ENCODE data around the gene HBA2. TPM values are rescaled to one million over a fixed set of nuclear protein-coding genes. Genes with fewer than 3 reads are reported as not detected.
A peak's percentile ranks its signal among the peaks of the same experiment; 100 is the strongest.

HBA2 gene
- total RNA-seq, 1 donor from 2014 or later = 697 TPM

- H3K9me3 ChIP-seq = no peaks in the 10 kb centered on the region
- intact Hi-C loops (cut with DNase I) = no loop called here
- no peak for DNase-seq (ENCODE audit: extremely low spot score in 2 of 2)
- no peak overlapping the region for H3K4me3 ChIP-seq
- TF ChIP-seq CTCF (IDR thresholded peaks at IDR 0.05) (no peak), POLR2A (IDR thresholded peaks at IDR 0.05) (no peak), POLR2AphosphoS5 (IDR thresholded peaks at IDR 0.05; ENCODE audit: insufficient read depth in 1 of 2, low read depth in 1 of 2) (no peak)
- peaks cover 12% of the 10 kb centered on the region for H3K27me3 ChIP-seq
- H3K36me3 ChIP-seq = no peaks in the 10 kb centered on the region
- no peak overlapping the region for H3K27ac ChIP-seq
- H3K4me1 ChIP-seq = peaks cover 24% of the 10 kb centered on the region
Observed at GRCh38 chr16:178668-179015, 6.0 kb downstream of the HBA2 start.

GRCh38 chr16:179211-180092, 6.8 kb downstream of the HBA2 start:
- H3K36me3 ChIP-seq = no peaks in the 10 kb centered on the region
- no peak overlapping the region for H3K27ac ChIP-seq
- H3K9me3 ChIP-seq = no peaks in the 10 kb centered on the region
- TF ChIP-seq POLR2A (IDR thresholded peaks at IDR 0.05) = no peak
- no peak for TF ChIP-seq POLR2AphosphoS5 (IDR thresholded peaks at IDR 0.05; ENCODE audit: insufficient read depth in 1 of 2, low read depth in 1 of 2)
- no peak overlapping the region for H3K4me3 ChIP-seq
- H3K27me3 ChIP-seq = peaks cover 12% of the 10 kb centered on the region
- peaks cover 24% of the 10 kb centered on the region for H3K4me1 ChIP-seq
- DNase-seq (ENCODE audit: extremely low spot score in 2 of 2) = no peak
- intact Hi-C loops (cut with DNase I) = loop anchor here (5.0 kb wide), 1 partner anchor 72 kb away; no protein-coding TSS in a partner anchor

GRCh38 chr16:180101-180675, 7.5 kb downstream of the HBA2 start, which contains the start of gene HBQ1:
Gene HBQ1 (plus strand): TSS chr16:180459. CDS start chr16:180487, 28 bp downstream.
- TF ChIP-seq POLR2A (IDR thresholded peaks at IDR 0.05) (no peak), CTCF (IDR thresholded peaks at IDR 0.05) (no peak), POLR2AphosphoS5 (IDR thresholded peaks at IDR 0.05; ENCODE audit: insufficient read depth in 1 of 2, low read depth in 1 of 2) (no peak)
- no peak within 1 kb of the TSS for H3K27ac ChIP-seq
- no peaks in the 10 kb centered on the region for H3K9me3 ChIP-seq
- H3K4me3 ChIP-seq = peak within 1 kb of the TSS; percentile 20 to 35
- H3K4me1 ChIP-seq = peaks cover 24% of the 10 kb centered on the region
- H3K27me3 ChIP-seq = peaks cover 12% of the 10 kb centered on the region
- no peak for DNase-seq (ENCODE audit: extremely low spot score in 2 of 2)
- H3K36me3 ChIP-seq = no peaks in the 10 kb centered on the region
- intact Hi-C loops (cut with DNase I) = loop anchor here (5.0 kb wide), 1 partner anchor 73 kb away; no protein-coding TSS in a partner anchor

- no peaks in the 10 kb centered on the region for H3K36me3 ChIP-seq
- TF ChIP-seq POLR2A (IDR thresholded peaks at IDR 0.05) (no peak), CTCF (IDR thresholded peaks at IDR 0.05) (no peak), POLR2AphosphoS5 (IDR thresholded peaks at IDR 0.05; ENCODE audit: insufficient read depth in 1 of 2, low read depth in 1 of 2) (no peak)
- no peak overlapping the region for H3K27ac ChIP-seq
- peak overlapping the region; percentile 20 to 35 for H3K4me3 ChIP-seq
- H3K9me3 ChIP-seq = no peaks in the 10 kb centered on the region
- no peak for DNase-seq (ENCODE audit: extremely low spot score in 2 of 2)
- peaks cover 12% of the 10 kb centered on the region for H3K27me3 ChIP-seq
- H3K4me1 ChIP-seq = peaks cover 24% of the 10 kb centered on the region
- intact Hi-C loops (cut with DNase I) = loop anchor here (5.0 kb wide), 1 partner anchor 74 kb away; no protein-coding TSS in a partner anchor
Observed at GRCh38 chr16:180681-181564, 8.2 kb downstream of the HBA2 start.

GRCh38 chr16:181565-182021, 8.9 kb downstream of the HBA2 start:
- peaks cover 12% of the 10 kb centered on the region for H3K27me3 ChIP-seq
- no peak for DNase-seq (ENCODE audit: extremely low spot score in 2 of 2)
- no peak overlapping the region for H3K27ac ChIP-seq
- peak overlapping the region; percentile 20 to 35 for H3K4me3 ChIP-seq
- TF ChIP-seq CTCF (IDR thresholded peaks at IDR 0.05) (peak; percentile 87 to 93 (median 89)), POLR2AphosphoS5 (IDR thresholded peaks at IDR 0.05; ENCODE audit: insufficient read depth in 1 of 2, low read depth in 1 of 2) (no peak)
- H3K9me3 ChIP-seq = no peaks in the 10 kb centered on the region
- intact Hi-C loops (cut with DNase I) = loop anchor here (5.0 kb wide), 1 partner anchor 74 kb away; no protein-coding TSS in a partner anchor
- H3K36me3 ChIP-seq = no peaks in the 10 kb centered on the region
- H3K4me1 ChIP-seq = peaks cover 24% of the 10 kb centered on the region

Data from vagina (tissue), 2 donors.